Urinary bladder (tissue), 4 donors: ENCODE results near the gene SLC6A19. TPM values are rescaled to one million over a fixed set of nuclear protein-coding genes. Genes with fewer than 3 reads are reported as not detected.

Experiments
- DNase-seq: peaks from one replicate; pipeline ENCODE4 v3.0.0-alpha.2; 2015; ENCODE audit errors: extremely low spot score
- H3K27ac ChIP-seq: one replicate; pipeline ENCODE4 v1.5.1; 2013; ENCODE audit warnings: low read depth, mild to moderate bottlenecking, moderate library complexity
- H3K36me3 ChIP-seq: one replicate; pipeline ENCODE4 v1.6.1; 2013; ENCODE audit warnings: mild to moderate bottlenecking, moderate library complexity; ENCODE audit not compliant: insufficient read depth
- H3K4me1 ChIP-seq: one replicate; pipeline ENCODE4 v1.6.1; 2013; ENCODE audit warnings: mild to moderate bottlenecking, moderate library complexity; ENCODE audit not compliant: insufficient read depth
- H3K4me3 ChIP-seq: one replicate; pipeline ENCODE4 v1.5.1; 2013; ENCODE audit warnings: low read depth, low read length
- WGBS: extraction: QIAGEN DNeasy Blood & Tissue Kit; methylation state at CpG from one replicate; pipeline ENCODE4 v1.1.7; 2013; 5-methylcytosine and 5-hydroxymethylcytosine counted together
- polyA plus RNA-seq: library from polyadenylated mRNA; stranded (reverse); fragments of 200-250 nt; gene quantifications from one replicate; pipeline ENCODE4 v1.2.3, GENCODE V29; 2013
- total RNA-seq: library from RNA; depleted of rRNA; stranded (reverse); fragments of >200 nt; gene quantifications from one replicate; pipeline ENCODE4 v1.2.3, GENCODE V29; 2014
- donor health status: healthy with polysubstance abuse.
- donor health status: healthy.

Gene SLC6A19
- total and polyA plus RNA-seq, 2 donors: not detected

- DNase-seq: no peak
- 73% methylated on average over 14 of the region's 14 CpGs for WGBS
- Histone ChIP-seq H3K36me3 (no peaks in the 10 kb centered on the region), H3K4me3 (no peak overlapping the region), H3K27ac (no peak overlapping the region), H3K4me1 (no peaks in the 10 kb centered on the region)
These were observed 41.5 kb downstream of the SLC6A19 start for GRCh38 chr5:1242733-1243486.

GRCh38 chr5:1243487-1244130, 42.2 kb downstream of the SLC6A19 start:
- no peaks in the 10 kb centered on the region for H3K4me1 ChIP-seq
- 44% methylated on average over 33 of the region's 33 CpGs for WGBS
- no peak overlapping the region for H3K27ac ChIP-seq
- H3K36me3 ChIP-seq: no peaks in the 10 kb centered on the region
- H3K4me3 ChIP-seq: no peak overlapping the region
- DNase-seq: no peak

- Histone ChIP-seq H3K4me3 (no peak overlapping the region), H3K4me1 (no peaks in the 10 kb centered on the region), H3K36me3 (no peaks in the 10 kb centered on the region), H3K27ac (no peak overlapping the region)
- WGBS: 72% methylated on average over 21 of the region's 21 CpGs
- no peak for DNase-seq
These were observed 42.9 kb downstream of the SLC6A19 start for GRCh38 chr5:1244255-1244654.

GRCh38 chr5:1244976-1245375, 43.6 kb downstream of the SLC6A19 start:
- Histone ChIP-seq H3K36me3 (no peaks in the 10 kb centered on the region), H3K4me1 (no peaks in the 10 kb centered on the region), H3K4me3 (no peak overlapping the region), H3K27ac (no peak overlapping the region)
- 59% methylated on average over 10 of the region's 10 CpGs for WGBS
- DNase-seq: no peak

GRCh38 chr5:1245905-1246576, 44.6 kb downstream of the SLC6A19 start:
- DNase-seq: no peak
- no peaks in the 10 kb centered on the region for H3K36me3 ChIP-seq
- 55% methylated on average over 58 of the region's 58 CpGs for WGBS
- no peak overlapping the region for H3K27ac ChIP-seq
- H3K4me1 ChIP-seq: no peaks in the 10 kb centered on the region
- no peak overlapping the region for H3K4me3 ChIP-seq

GRCh38 chr5:1246711-1247431, 45.5 kb downstream of the SLC6A19 start:
- Histone ChIP-seq H3K36me3 (no peaks in the 10 kb centered on the region), H3K4me3 (no peak overlapping the region), H3K27ac (no peak overlapping the region), H3K4me1 (no peaks in the 10 kb centered on the region)
- WGBS: 25% methylated on average over 43 of the region's 43 CpGs
- DNase-seq: no peak

GRCh38 chr5:1247811-1248210, 46.4 kb downstream of the SLC6A19 start:
- Histone ChIP-seq H3K4me3 (no peak overlapping the region), H3K36me3 (no peaks in the 10 kb centered on the region), H3K4me1 (no peaks in the 10 kb centered on the region), H3K27ac (no peak overlapping the region)
- no peak for DNase-seq
- WGBS: 67% methylated on average over 6 of the region's 6 CpGs

GRCh38 chr5:1249366-1250280, 48.2 kb downstream of the SLC6A19 start:
- no peak for DNase-seq

GRCh38 chr5:1251678-1252580, 50.5 kb downstream of the SLC6A19 start:
- WGBS: 31% methylated on average over 27 of the region's 27 CpGs
- Histone ChIP-seq H3K4me3 (no peak overlapping the region), H3K27ac (no peak overlapping the region), H3K36me3 (no peaks in the 10 kb centered on the region), H3K4me1 (no peaks in the 10 kb centered on the region)
- DNase-seq: no peak

More at GRCh38 chr5:1249366-1250280, 48.2 kb downstream of the SLC6A19 start:
- H3K27ac ChIP-seq: no peak overlapping the region
- WGBS: 79% methylated on average over 29 of the region's 29 CpGs
- H3K4me1 ChIP-seq: no peaks in the 10 kb centered on the region
- H3K4me3 ChIP-seq: no peak overlapping the region
- no peaks in the 10 kb centered on the region for H3K36me3 ChIP-seq

GRCh38 chr5:1252681-1253080, 51.3 kb downstream of the SLC6A19 start:
- no peaks in the 10 kb centered on the region for H3K36me3 ChIP-seq
- no peak overlapping the region for H3K27ac ChIP-seq
- 92% methylated on average over 9 of the region's 9 CpGs for WGBS
- H3K4me1 ChIP-seq: no peaks in the 10 kb centered on the region
- no peak for DNase-seq
- no peak overlapping the region for H3K4me3 ChIP-seq

GRCh38 chr5:1253456-1254105, 52.2 kb downstream of the SLC6A19 start:
- no peak overlapping the region for H3K27ac ChIP-seq
- no peaks in the 10 kb centered on the region for H3K4me1 ChIP-seq
- H3K36me3 ChIP-seq: no peaks in the 10 kb centered on the region
- no peak overlapping the region for H3K4me3 ChIP-seq
- 82% methylated on average over 33 of the region's 33 CpGs for WGBS
- no peak for DNase-seq

- no peak overlapping the region for H3K27ac ChIP-seq
- 84% methylated on average over 19 of the region's 19 CpGs for WGBS
- H3K4me3 ChIP-seq: no peak overlapping the region
- H3K36me3 ChIP-seq: no peaks in the 10 kb centered on the region
- no peak for DNase-seq
- H3K4me1 ChIP-seq: no peaks in the 10 kb centered on the region
These were observed 52.8 kb downstream of the SLC6A19 start for GRCh38 chr5:1254196-1254595.
